Astrocyte (in vitro differentiated cells and primary cell): ENCODE measurements around the gene AOAH. TPM values are rescaled to one million over a fixed set of nuclear protein-coding genes. Genes with fewer than 3 reads are reported as not detected.

Experiments
- DNase-seq: peaks from one replicate; pipeline ENCODE4 v3.0.0-alpha.2; 2010; ENCODE audit warnings: low read depth
- FAIRE-seq: peaks from 2 replicates; lab custom pipeline; 2011; peaks lifted over from hg19 to GRCh38; lab: Jason Lieb, UNC
- H2AFZ ChIP-seq: 2 replicates; pipeline ENCODE4 v1.6.0; 2012; ENCODE audit warnings: low read depth, low read length, inconsistent platforms
- H3K27ac ChIP-seq: 2 replicates; pipeline ENCODE4 v1.5.1; 2011; ENCODE audit warnings: low read depth, low read length, inconsistent platforms
- H3K27me3 ChIP-seq: 2 replicates; pipeline ENCODE4 v1.6.0; 2011; ENCODE audit warnings: low read length, inconsistent platforms; ENCODE audit not compliant: insufficient read depth
- H3K36me3 ChIP-seq: 2 replicates; pipeline ENCODE4 v1.5.1; 2011; ENCODE audit warnings: low read length, inconsistent platforms; ENCODE audit not compliant: insufficient read depth
- H3K4me1 ChIP-seq: 2 replicates; pipeline ENCODE4 v1.5.1; 2011; ENCODE audit warnings: low read length, inconsistent platforms; ENCODE audit not compliant: insufficient read depth
- H3K4me2 ChIP-seq: 2 replicates; pipeline ENCODE4 v1.6.0; 2012; ENCODE audit warnings: low read length, inconsistent platforms
- H3K4me3 ChIP-seq: 2 replicates; pipeline ENCODE4 v1.5.1; 2011; ENCODE audit warnings: low read depth, mild to moderate bottlenecking, low read length, inconsistent platforms; ENCODE audit not compliant: insufficient read depth
- H3K79me2 ChIP-seq: 2 replicates; pipeline ENCODE4 v1.6.0; 2012; ENCODE audit warnings: mild to moderate bottlenecking, low read length, inconsistent platforms; ENCODE audit not compliant: insufficient read depth
- H3K9ac ChIP-seq: 2 replicates; pipeline ENCODE4 v1.6.0; 2012; ENCODE audit warnings: mild to moderate bottlenecking, low read length, inconsistent platforms
- H3K9me3 ChIP-seq: 2 replicates; pipeline ENCODE4 v1.5.1; 2012; ENCODE audit warnings: low read depth, mild to moderate bottlenecking, low read length, inconsistent platforms; ENCODE audit not compliant: insufficient read depth
- H4K20me1 ChIP-seq: 2 replicates; pipeline ENCODE4 v1.6.0; 2012; ENCODE audit warnings: low read length, inconsistent platforms; ENCODE audit not compliant: insufficient read depth
- H3K27ac Mint-ChIP-seq: one replicate; pipeline ENCODE4 v1.8.0; 2021; ENCODE audit warnings: mild to moderate bottlenecking, mixed read lengths; ENCODE audit not compliant: unreplicated experiment
- H3K27me3 Mint-ChIP-seq: one replicate; pipeline ENCODE4 v1.8.0; 2021; ENCODE audit warnings: low read depth, mixed read lengths; ENCODE audit not compliant: unreplicated experiment
- H3K36me3 Mint-ChIP-seq: one replicate; pipeline ENCODE4 v1.8.0; 2021; ENCODE audit warnings: low read depth, mixed read lengths; ENCODE audit not compliant: unreplicated experiment
- H3K4me1 Mint-ChIP-seq: one replicate; pipeline ENCODE4 v1.8.0; 2021; ENCODE audit warnings: low read depth, mixed read lengths; ENCODE audit not compliant: unreplicated experiment
- H3K4me3 Mint-ChIP-seq: one replicate; pipeline ENCODE4 v1.8.0; 2021; ENCODE audit warnings: mild to moderate bottlenecking, moderate library complexity, mixed read lengths; ENCODE audit not compliant: unreplicated experiment
- H3K9me3 Mint-ChIP-seq: one replicate; pipeline ENCODE4 v1.8.0; 2021; ENCODE audit warnings: mild to moderate bottlenecking, mixed read lengths; ENCODE audit not compliant: unreplicated experiment
- CTCF ChIP-seq: IDR thresholded peaks from 2 replicates; pipeline ENCODE4 v1.5.1; 2011; ENCODE audit warnings: low read depth, mild to moderate bottlenecking, inconsistent platforms, low read length, moderate library complexity; ENCODE audit not compliant: insufficient read depth
- EZH2 ChIP-seq: IDR thresholded peaks from 2 replicates; pipeline ENCODE4 v1.6.1; 2012; ENCODE audit warnings: mild to moderate bottlenecking, low read length, inconsistent platforms; ENCODE audit not compliant: insufficient read depth
- total RNA-seq: library from RNA; stranded (reverse); gene quantifications from 2 replicates; pipeline ENCODE4 v1.2.1, GENCODE V29; 2021

The AOAH gene
- total RNA-seq, 1 donor from 2014 or later: not detected

GRCh38 chr7:36526863-36527548 lies 197.3 kb downstream of the AOAH start:
- DNase-seq: peak; percentile 80
- Histone ChIP-seq H3K27ac (peak overlapping the region; percentile 39), H4K20me1 (no peaks in the 10 kb centered on the region), H3K9ac (no peak overlapping the region), H3K27me3 (no peaks in the 10 kb centered on the region), H2AFZ (peak overlapping the region; percentile 3), H3K79me2 (no peaks in the 10 kb centered on the region), H3K9me3 (no peaks in the 10 kb centered on the region), H3K4me3 (no peak overlapping the region), H3K36me3 (no peaks in the 10 kb centered on the region), H3K4me2 (peak overlapping the region; percentile 46), H3K4me1 (peaks cover 14% of the 10 kb centered on the region)
- no peaks in the 10 kb centered on the region for H3K36me3 Mint-ChIP-seq
- no peak overlapping the region for H3K4me3 Mint-ChIP-seq
- H3K9me3 Mint-ChIP-seq: no peaks in the 10 kb centered on the region
- peak overlapping the region; percentile 95 for H3K27ac Mint-ChIP-seq
- TF ChIP-seq EZH2 (no peak), CTCF (no peak)
- peaks cover 2% of the 10 kb centered on the region for H3K27me3 Mint-ChIP-seq
- no peak for FAIRE-seq
- H3K4me1 Mint-ChIP-seq: peaks cover 33% of the 10 kb centered on the region

GRCh38 chr7:36523371-36524101 lies 200.8 kb downstream of the AOAH start:
- H2AFZ ChIP-seq: no peak overlapping the region
- H3K27ac ChIP-seq: no peak overlapping the region
- Mint-ChIP-seq H3K9me3 (no peaks in the 10 kb centered on the region), H3K27ac (no peak overlapping the region), H3K4me3 (no peak overlapping the region), H3K36me3 (no peaks in the 10 kb centered on the region), H3K4me1 (peaks cover 36% of the 10 kb centered on the region), H3K27me3 (no peaks in the 10 kb centered on the region)
- no peaks in the 10 kb centered on the region for H3K9me3 ChIP-seq
- no peak overlapping the region for H3K4me2 ChIP-seq
- H3K9ac ChIP-seq: no peak overlapping the region
- no peaks in the 10 kb centered on the region for H4K20me1 ChIP-seq
- no peak for TF ChIP-seq EZH2
- H3K36me3 ChIP-seq: no peaks in the 10 kb centered on the region
- peaks cover 14% of the 10 kb centered on the region for H3K4me1 ChIP-seq
- H3K27me3 ChIP-seq: no peaks in the 10 kb centered on the region
- DNase-seq (no peak), FAIRE-seq (no peak)
- no peak overlapping the region for H3K4me3 ChIP-seq
- H3K79me2 ChIP-seq: no peaks in the 10 kb centered on the region

GRCh38 chr7:36522453-36523007 lies 201.8 kb downstream of the AOAH start:
- Histone ChIP-seq H2AFZ (no peak overlapping the region), H3K4me2 (no peak overlapping the region), H3K27me3 (no peaks in the 10 kb centered on the region), H3K36me3 (no peaks in the 10 kb centered on the region), H3K27ac (no peak overlapping the region), H3K4me3 (no peak overlapping the region), H4K20me1 (no peaks in the 10 kb centered on the region), H3K4me1 (peaks cover 12% of the 10 kb centered on the region), H3K79me2 (no peaks in the 10 kb centered on the region), H3K9ac (no peak overlapping the region), H3K9me3 (no peaks in the 10 kb centered on the region)
- peaks cover 31% of the 10 kb centered on the region for H3K4me1 Mint-ChIP-seq
- H3K9me3 Mint-ChIP-seq: no peaks in the 10 kb centered on the region
- no peaks in the 10 kb centered on the region for H3K36me3 Mint-ChIP-seq
- no peak overlapping the region for H3K4me3 Mint-ChIP-seq
- FAIRE-seq (no peak), DNase-seq (no peak)
- H3K27me3 Mint-ChIP-seq: no peaks in the 10 kb centered on the region
- H3K27ac Mint-ChIP-seq: no peak overlapping the region
- TF ChIP-seq CTCF (no peak), EZH2 (no peak)
